HUES64 (cell line): Measurements from ENCODE around the gene AGBL2.
"Not testable (repeated sequence)": the region's sequence is repeated elsewhere in the genome, so short reads cannot be mapped to it uniquely, and the experiment has no call there.

Source experiments
- H3K27ac ChIP-seq: 2 replicates; pipeline ENCODE4 v1.7.0; 2013; ENCODE audit warnings: low read depth, low read length, inconsistent platforms
- H3K27me3 ChIP-seq: 2 replicates; pipeline ENCODE4 v1.6.1; 2013; ENCODE audit warnings: mild to moderate bottlenecking, low read length; ENCODE audit not compliant: insufficient read depth
- H3K36me3 ChIP-seq: 2 replicates; pipeline ENCODE4 v1.6.1; 2013; ENCODE audit warnings: mild to moderate bottlenecking, low read length; ENCODE audit not compliant: insufficient read depth
- H3K4me1 ChIP-seq: 2 replicates; pipeline ENCODE4 v1.6.1; 2013; ENCODE audit warnings: mild to moderate bottlenecking, low read length, moderate library complexity; ENCODE audit not compliant: insufficient read depth
- H3K4me3 ChIP-seq: 2 replicates; pipeline ENCODE4 v1.5.1; 2013; ENCODE audit warnings: mild to moderate bottlenecking, low read length, moderate library complexity
- H3K9ac ChIP-seq: 2 replicates; pipeline ENCODE4 v1.6.1; 2013; ENCODE audit warnings: mild to moderate bottlenecking, low read depth, low read length
- H3K9me3 ChIP-seq: 2 replicates; pipeline ENCODE4 v1.6.1; 2013; ENCODE audit warnings: low read depth, low read length; ENCODE audit not compliant: insufficient read depth
- WGBS: fragments of 150-250, 120-280 bp; methylation state at CpG from one replicate; pipeline ENCODE4 v1.1.7; 2013; ENCODE audit warnings: missing lambda C conversion rate; 5-methylcytosine and 5-hydroxymethylcytosine counted together

Gene AGBL2

GRCh38 chr11:47661245-47661644 lies 53.9 kb downstream of the AGBL2 start:
- H3K27ac ChIP-seq = no peak overlapping the region
- no peaks in the 10 kb centered on the region for H3K4me1 ChIP-seq
- H3K4me3 ChIP-seq = no peak overlapping the region
- H3K9ac ChIP-seq = no peak overlapping the region
- H3K27me3 ChIP-seq = no peaks in the 10 kb centered on the region
- 100% methylated on average over 2 of the region's 2 CpGs for WGBS
- no peaks in the 10 kb centered on the region for H3K9me3 ChIP-seq
- H3K36me3 ChIP-seq = no peaks in the 10 kb centered on the region

DNA sequence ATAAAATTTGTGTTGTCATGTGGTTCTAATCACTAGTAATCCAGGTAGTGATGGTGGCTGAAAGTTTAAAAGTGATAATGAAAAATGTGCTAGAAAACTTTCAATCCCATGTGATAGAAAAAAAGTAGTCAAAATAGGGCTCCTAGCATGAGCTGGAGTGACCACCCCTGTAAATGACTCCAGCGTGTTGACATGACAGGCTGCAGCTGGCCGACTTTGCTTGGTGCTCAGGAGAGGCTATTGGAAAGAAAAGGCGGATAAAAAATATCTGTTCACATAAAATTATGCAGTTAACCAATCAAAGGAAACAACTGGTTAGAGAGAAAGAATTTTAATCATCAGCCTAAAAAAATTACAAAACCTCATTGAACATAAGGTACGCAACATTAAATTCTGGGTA lies 55.9 kb downstream of the AGBL2 start:
- 94% methylated on average over 2 of the region's 4 CpGs for WGBS
- Histone ChIP-seq H3K36me3 (no peaks in the 10 kb centered on the region), H3K4me1 (no peaks in the 10 kb centered on the region), H3K9ac (no peak overlapping the region), H3K4me3 (no peak overlapping the region), H3K27ac (no peak overlapping the region), H3K27me3 (no peaks in the 10 kb centered on the region), H3K9me3 (no peaks in the 10 kb centered on the region)

GRCh38 chr11:47656260-47656885 lies 58.8 kb downstream of the AGBL2 start:
- no peaks in the 10 kb centered on the region for H3K4me1 ChIP-seq
- no peak overlapping the region for H3K9ac ChIP-seq
- H3K27ac ChIP-seq = no peak overlapping the region
- no peaks in the 10 kb centered on the region for H3K27me3 ChIP-seq
- H3K9me3 ChIP-seq = peaks cover 7% of the 10 kb centered on the region
- WGBS = 73% methylated on average over 6 of the region's 6 CpGs
- H3K36me3 ChIP-seq = no peaks in the 10 kb centered on the region
- H3K4me3 ChIP-seq = no peak overlapping the region

GRCh38 chr11:47651818-47652469 lies 63.2 kb downstream of the AGBL2 start:
- Histone ChIP-seq H3K9me3 (peaks cover 7% of the 10 kb centered on the region), H3K36me3 (no peaks in the 10 kb centered on the region), H3K4me3 (no peak overlapping the region), H3K27ac (no peak overlapping the region), H3K9ac (no peak overlapping the region), H3K27me3 (no peaks in the 10 kb centered on the region), H3K4me1 (no peaks in the 10 kb centered on the region)
- 95% methylated on average over 5 of the region's 5 CpGs for WGBS

- Histone ChIP-seq H3K36me3 (no peaks in the 10 kb centered on the region), H3K9me3 (peaks cover 7% of the 10 kb centered on the region), H3K4me3 (no peak overlapping the region), H3K27me3 (no peaks in the 10 kb centered on the region), H3K9ac (no peak overlapping the region), H3K4me1 (no peaks in the 10 kb centered on the region), H3K27ac (no peak overlapping the region)
- 85% methylated on average over 3 of the region's 3 CpGs for WGBS
These were observed 65.9 kb downstream of the AGBL2 start for GRCh38 chr11:47649276-47649675.

DNA sequence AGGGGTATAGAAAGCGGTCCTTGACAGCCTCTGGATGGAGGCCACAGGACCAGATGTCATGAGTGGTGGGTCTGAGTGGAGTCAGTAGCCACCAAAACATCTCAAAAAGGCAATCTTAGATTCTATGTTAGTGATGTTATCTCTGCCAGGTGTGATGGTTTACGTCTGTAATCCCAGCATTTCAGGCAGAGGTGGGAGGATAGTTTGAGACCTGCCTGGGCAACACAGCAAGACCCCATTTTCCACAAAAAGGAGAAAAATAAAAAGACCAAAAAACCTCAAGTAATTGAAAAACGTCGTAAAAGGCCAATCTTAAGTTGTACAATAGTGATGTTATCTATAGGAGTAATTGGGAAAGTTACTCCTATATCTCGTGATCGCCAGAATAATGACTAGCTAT lies 69.2 kb downstream of the AGBL2 start:
- Histone ChIP-seq H3K4me1 (peaks cover 5% of the 10 kb centered on the region; the same call in 1 of the 2 replicates), H3K36me3 (no peaks in the 10 kb centered on the region), H3K27me3 (no peaks in the 10 kb centered on the region), H3K9me3 (no peaks in the 10 kb centered on the region), H3K9ac (no peak overlapping the region), H3K4me3 (no peak overlapping the region), H3K27ac (no peak overlapping the region)
- WGBS = 92% methylated on average over 6 of the region's 6 CpGs

DNA sequence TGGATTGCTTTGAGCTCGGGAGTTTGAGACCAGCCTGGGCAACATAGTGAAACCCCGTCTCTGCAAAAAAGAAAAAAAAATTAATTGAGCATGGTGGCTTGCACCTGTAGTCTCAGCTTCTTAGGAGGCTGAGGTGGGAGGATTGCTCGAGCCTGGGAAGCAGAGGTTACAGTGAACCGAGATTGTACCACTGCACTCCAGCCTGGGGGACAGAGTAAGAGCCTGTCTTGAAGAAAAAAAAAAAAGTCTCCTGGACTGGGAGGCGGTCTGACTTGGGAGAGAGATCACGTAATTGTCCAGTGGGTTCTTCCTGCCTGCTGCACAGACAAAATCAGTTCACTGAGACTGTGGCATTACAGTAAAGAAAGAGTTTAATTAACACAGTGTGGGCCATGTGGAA lies 69.7 kb downstream of the AGBL2 start:
- no peaks in the 10 kb centered on the region for H3K36me3 ChIP-seq
- H3K9ac ChIP-seq = no peak overlapping the region
- 92% methylated on average over 6 of the region's 6 CpGs for WGBS
- H3K27me3 ChIP-seq = no peaks in the 10 kb centered on the region
- no peak overlapping the region for H3K27ac ChIP-seq
- H3K9me3 ChIP-seq = no peaks in the 10 kb centered on the region
- no peak overlapping the region for H3K4me3 ChIP-seq
- peaks cover 7% of the 10 kb centered on the region; the same call in 1 of the 2 replicates for H3K4me1 ChIP-seq

DNA sequence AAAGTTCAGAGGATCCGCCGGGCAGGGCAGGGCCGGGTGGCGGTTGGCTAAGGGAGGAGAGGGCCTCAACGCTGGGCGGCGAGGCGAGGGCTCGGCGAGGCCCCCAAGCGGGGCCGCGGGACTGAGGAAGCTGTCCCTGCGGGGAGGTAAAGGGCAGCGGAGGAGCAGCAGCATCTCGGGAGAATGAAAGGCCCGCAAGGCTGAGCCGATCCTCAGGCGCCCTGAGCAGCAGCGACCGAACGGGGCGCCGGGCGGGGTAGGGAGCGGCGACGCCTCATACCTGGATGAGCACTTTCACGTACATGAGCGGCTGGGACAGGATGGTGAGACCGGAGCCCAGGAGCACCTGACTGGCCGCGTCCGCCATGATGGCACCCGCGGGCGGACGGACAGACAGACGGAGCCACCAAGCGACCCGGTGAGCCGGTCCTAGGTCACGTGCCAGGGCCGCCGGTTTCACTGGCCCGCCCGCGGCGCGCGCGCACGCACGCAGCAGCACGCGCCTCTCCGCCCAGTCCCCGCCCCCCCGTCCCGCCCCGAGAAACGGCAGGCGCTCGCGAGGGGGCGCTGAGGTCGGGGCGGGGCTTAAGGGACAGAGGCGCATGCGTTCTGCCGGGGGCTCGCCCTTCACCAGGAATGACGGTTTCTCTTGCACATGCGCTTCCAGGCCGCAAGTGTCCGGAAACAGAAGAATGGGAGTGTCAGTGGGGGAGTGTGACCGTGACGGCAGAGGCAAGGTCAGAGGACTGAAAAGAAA lies 72.9 kb downstream of the AGBL2 start, which contains the start of gene MTCH2:
TSS of gene MTCH2 (minus strand) at position 461 of the 757 bp plus-strand sequence. CDS start at position 367, 94 bp downstream.
- H3K9ac ChIP-seq = peak within 1 kb of the TSS; percentile 87
- H3K27ac ChIP-seq = peak within 1 kb of the TSS; percentile 86
- H3K36me3 ChIP-seq = peaks cover 24% of the 10 kb centered on the region
- H3K27me3 ChIP-seq = no peaks in the 10 kb centered on the region
- no peaks in the 10 kb centered on the region for H3K9me3 ChIP-seq
- H3K4me1 ChIP-seq = peaks cover 7% of the 10 kb centered on the region; the same call in 1 of the 2 replicates
- WGBS = under 1% methylated on average over 78 of the region's 78 CpGs
- H3K4me3 ChIP-seq = peak within 1 kb of the TSS; percentile 95

- H3K27me3 ChIP-seq = no peaks in the 10 kb centered on the region
- peaks cover 24% of the 10 kb centered on the region for H3K36me3 ChIP-seq
- H3K4me1 ChIP-seq = peaks cover 7% of the 10 kb centered on the region; the same call in 1 of the 2 replicates
- 3% methylated on average over 13 of the region's 14 CpGs for WGBS
- H3K4me3 ChIP-seq = peak overlapping the region; percentile 95
- H3K27ac ChIP-seq = peak overlapping the region; percentile 86
- peak overlapping the region; percentile 87 for H3K9ac ChIP-seq
- H3K9me3 ChIP-seq = no peaks in the 10 kb centered on the region
These were observed 73.5 kb downstream of the AGBL2 start for GRCh38 chr11:47641600-47642098.

DNA sequence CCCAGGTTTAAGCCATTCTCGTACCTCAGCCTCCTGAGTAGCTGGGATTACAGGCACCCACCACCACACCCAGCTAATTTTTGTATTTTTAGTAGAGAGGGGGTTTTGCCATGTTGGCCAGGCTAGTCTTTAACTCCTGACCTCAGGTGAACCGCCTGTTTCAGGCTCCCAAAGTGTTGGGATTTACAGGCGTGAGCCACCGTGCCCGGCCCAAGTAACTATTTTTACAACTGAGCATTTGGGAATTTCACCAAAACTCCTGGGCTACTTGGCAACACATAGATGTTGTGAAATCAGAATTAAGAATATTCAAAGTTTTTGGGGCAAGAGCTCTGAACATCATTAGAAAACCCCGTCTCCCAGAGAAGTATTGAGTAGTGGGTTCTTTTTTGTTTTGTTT lies 74.7 kb downstream of the AGBL2 start:
- H3K4me1 ChIP-seq, H3K27me3 ChIP-seq, H3K27ac ChIP-seq, H3K9me3 ChIP-seq, H3K4me3 ChIP-seq, H3K9ac ChIP-seq: not testable (repeated sequence)
- H3K36me3 ChIP-seq = peaks cover 29% of the 10 kb centered on the region
- 96% methylated on average over 6 of the region's 6 CpGs for WGBS

DNA sequence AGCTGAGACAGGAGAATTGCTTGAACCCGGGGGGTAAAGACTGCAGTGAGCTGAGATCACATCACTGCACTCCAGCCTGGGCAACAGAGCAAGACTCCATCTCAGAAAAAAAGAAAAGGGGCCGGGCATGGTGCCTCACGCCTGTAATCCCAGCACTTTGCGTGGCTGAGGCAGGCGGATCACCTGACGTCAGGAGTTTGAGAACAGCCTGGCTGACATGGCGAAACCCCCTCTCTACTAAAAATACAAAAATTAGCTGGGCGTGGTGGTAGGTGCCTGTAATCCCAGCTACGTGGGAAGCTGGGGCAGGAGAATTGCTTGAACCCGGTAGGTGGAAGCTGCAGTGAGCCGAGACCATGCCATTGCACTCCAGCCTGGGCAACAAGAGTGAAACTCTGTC lies 78.8 kb downstream of the AGBL2 start:
- not testable (repeated sequence) for H3K9me3 ChIP-seq, H3K4me1 ChIP-seq, H3K9ac ChIP-seq, H3K27ac ChIP-seq, H3K27me3 ChIP-seq, H3K4me3 ChIP-seq
- 98% methylated on average over 11 of the region's 11 CpGs for WGBS
- H3K36me3 ChIP-seq = peaks cover 57% of the 10 kb centered on the region
